ENCODE results near the gene FRMD7. TPM values are rescaled to one million over a fixed set of nuclear protein-coding genes. Genes with fewer than 3 reads are reported as not detected.

Gene FRMD7
- total and polyA plus RNA-seq, 2 of the 4 experiments (the other 2 are of a cell fraction): not detected

GRCh38 chrX:132031867-132032266 lies 96.0 kb downstream of the FRMD7 start:
- H4K91ac ChIP-seq (ENCODE audit: insufficient read depth, low read depth, low read length): no peak overlapping the region
- DNase-seq: no peak
- no peak overlapping the region for H2BK5ac ChIP-seq (ENCODE audit: low read depth, low read length, poor library complexity, severe bottlenecking)
- no peak overlapping the region for H2BK15ac ChIP-seq (ENCODE audit: low read depth, low read length)
- H3K4ac ChIP-seq (ENCODE audit: low read depth, low read length): no peak overlapping the region
- BruUV-seq (replicated peaks): no TSS peak
- no peak for TF ChIP-seq RAD21 (IDR thresholded peaks at IDR 0.05; ENCODE audit: low read length)
- TF ChIP-seq RCOR1 (IDR thresholded peaks at IDR 0.05; ENCODE audit: insufficient replicate concordance, low read length): no peak
- no peak for TF ChIP-seq RFX5 (IDR thresholded peaks at IDR 0.05; ENCODE audit: low read depth, low read length)
- TF ChIP-seq CEBPB (IDR thresholded peaks at IDR 0.05; ENCODE audit: low read depth, low read length): no peak
- TF ChIP-seq CTCF (conservative IDR thresholded peaks at IDR 0.05; ENCODE audit: low read depth, low read length): no peak
- no peak for TF ChIP-seq POLR2A (IDR thresholded peaks at IDR 0.05; ENCODE audit: low read depth, low read length)
- no peaks in the 10 kb centered on the region for H3K9me1 ChIP-seq (ENCODE audit: insufficient read depth, low read length)
- no peak overlapping the region for H2AK9ac ChIP-seq (replicated peaks; ENCODE audit: low read depth, low read length, poor library complexity)
- dilution Hi-C loops (cut with HindIII; ENCODE audit: low sequenced_read_pairs, unreplicated experiment): no loop called here
- ChIA-PET CTCF (no interaction called here), POLR2A (ENCODE audit: unreplicated experiment) (no interaction called here)
- H3K9me3 ChIP-seq (ENCODE audit: control insufficient read depth, insufficient read depth, low read length): no peaks in the 10 kb centered on the region
- H3K14ac ChIP-seq (replicated peaks; ENCODE audit: low read depth, low read length): no peak overlapping the region
- H3K27me3 ChIP-seq (ENCODE audit: control insufficient read depth, insufficient read depth, low read length): no peaks in the 10 kb centered on the region
- no peaks in the 10 kb centered on the region for H4K20me1 ChIP-seq (ENCODE audit: insufficient read depth, low read length)
- H3K27ac ChIP-seq (ENCODE audit: insufficient read depth, low read length): no peak overlapping the region
- no peak overlapping the region for H2BK20ac ChIP-seq (ENCODE audit: low read depth, low read length)
- no peak overlapping the region for H3K9ac ChIP-seq (ENCODE audit: low read depth, low read length)
- no peak for ATAC-seq (ENCODE audit: low read depth)
- no peak overlapping the region for H3K18ac ChIP-seq (ENCODE audit: low read depth, low read length)
- no CpG with 5 or more reads among the region's 4 CpGs for WGBS, 2 experiments (ENCODE audit: extremely low coverage in 2 of 2, insufficient read length in 1 of 2)
- no peak overlapping the region for H4K8ac ChIP-seq (ENCODE audit: low read depth in 2 of 2, low read length in 2 of 2)
- in situ Hi-C loops (cut with MboI; ENCODE audit: low sequenced_read_pairs): no loop called here
- H2BK120ac ChIP-seq (ENCODE audit: low read depth, low read length): no peak overlapping the region
- no peaks in the 10 kb centered on the region for H3K4me1 ChIP-seq (ENCODE audit: control insufficient read depth, insufficient read depth, low read length)
- H3K79me1 ChIP-seq (ENCODE audit: low read depth in 1 of 2, low read length in 2 of 2): no peaks in the 10 kb centered on the region
- no peak overlapping the region for H2AK5ac ChIP-seq (ENCODE audit: low read depth, low read length)
- no peak overlapping the region for H3K4me3 ChIP-seq (ENCODE audit: insufficient read depth, low read depth, low read length)
- no peak overlapping the region for H3K4me2 ChIP-seq (ENCODE audit: low read depth, low read length)
- intact Hi-C loops (cut with micrococcal nuclease): no loop called here
- H3K56ac ChIP-seq (ENCODE audit: extremely low read depth, insufficient read depth, low read length): no peak overlapping the region
- H4K5ac ChIP-seq (ENCODE audit: low read depth, low read length): no peak overlapping the region
- H3K36me3 ChIP-seq (ENCODE audit: control insufficient read depth, insufficient read depth, low read length): no peaks in the 10 kb centered on the region
- no peak overlapping the region for H3K23ac ChIP-seq (ENCODE audit: low read depth, low read length)
- no peak overlapping the region for H2AFZ ChIP-seq (replicated peaks; ENCODE audit: low read length, poor library complexity)

Data from IMR-90 (cell line).